GM18517 (cell line): ENCODE measurements around the gene HRAS.
"Not testable (repeated sequence)": the region's sequence is repeated elsewhere in the genome, so short reads cannot be mapped to it uniquely, and the experiment has no call there.

ENCODE experiments used
- ATAC-seq: cut with Tn5 transposase; IDR thresholded peaks from one replicate; pipeline ENCODE4 v1.9.1; 2021; ENCODE audit warnings: mild to moderate bottlenecking, moderate library complexity; ENCODE audit not compliant: unreplicated experiment

The HRAS gene

DNA sequence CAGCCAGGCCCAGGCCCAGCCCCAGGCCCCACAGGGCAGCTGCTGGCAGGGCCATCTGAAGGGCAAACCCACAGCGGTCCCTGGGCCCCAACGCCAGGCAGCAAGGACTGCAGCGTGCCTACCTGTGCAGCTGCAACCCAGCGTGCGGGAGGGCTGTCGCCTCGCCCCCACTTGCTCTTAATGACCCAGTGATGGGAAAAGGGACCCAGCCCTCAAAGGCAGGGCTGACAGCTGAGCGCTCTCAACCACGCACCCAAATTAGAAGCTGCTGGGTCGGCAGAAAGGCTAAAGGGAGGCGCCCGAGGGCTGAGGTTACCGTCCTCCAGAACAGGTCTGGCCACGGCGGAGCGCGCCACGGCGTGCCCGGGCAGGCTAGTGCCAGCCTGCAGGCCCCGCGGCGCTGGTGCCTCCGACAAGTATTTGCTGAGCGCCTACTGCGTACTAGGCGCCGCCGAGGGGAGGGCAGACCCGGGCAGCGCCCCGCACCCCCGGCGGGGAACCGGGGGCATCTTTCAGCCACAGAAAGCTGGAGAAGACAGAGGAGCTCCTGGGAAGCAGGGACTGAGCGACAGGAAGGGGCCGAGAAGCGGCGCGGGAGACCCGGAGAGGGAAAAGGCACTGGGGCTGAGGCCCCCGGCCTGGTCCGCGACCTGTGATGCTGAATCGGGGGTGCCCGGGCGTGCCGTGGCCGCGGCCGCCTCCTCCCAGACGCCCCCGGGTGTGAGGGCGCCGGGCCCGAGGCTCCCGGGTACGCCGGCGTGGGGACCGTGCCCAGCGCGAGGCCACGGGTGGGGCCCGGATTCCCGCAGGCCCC lies 773 bp downstream of the HRAS start:
- ATAC-seq: no peak

DNA sequence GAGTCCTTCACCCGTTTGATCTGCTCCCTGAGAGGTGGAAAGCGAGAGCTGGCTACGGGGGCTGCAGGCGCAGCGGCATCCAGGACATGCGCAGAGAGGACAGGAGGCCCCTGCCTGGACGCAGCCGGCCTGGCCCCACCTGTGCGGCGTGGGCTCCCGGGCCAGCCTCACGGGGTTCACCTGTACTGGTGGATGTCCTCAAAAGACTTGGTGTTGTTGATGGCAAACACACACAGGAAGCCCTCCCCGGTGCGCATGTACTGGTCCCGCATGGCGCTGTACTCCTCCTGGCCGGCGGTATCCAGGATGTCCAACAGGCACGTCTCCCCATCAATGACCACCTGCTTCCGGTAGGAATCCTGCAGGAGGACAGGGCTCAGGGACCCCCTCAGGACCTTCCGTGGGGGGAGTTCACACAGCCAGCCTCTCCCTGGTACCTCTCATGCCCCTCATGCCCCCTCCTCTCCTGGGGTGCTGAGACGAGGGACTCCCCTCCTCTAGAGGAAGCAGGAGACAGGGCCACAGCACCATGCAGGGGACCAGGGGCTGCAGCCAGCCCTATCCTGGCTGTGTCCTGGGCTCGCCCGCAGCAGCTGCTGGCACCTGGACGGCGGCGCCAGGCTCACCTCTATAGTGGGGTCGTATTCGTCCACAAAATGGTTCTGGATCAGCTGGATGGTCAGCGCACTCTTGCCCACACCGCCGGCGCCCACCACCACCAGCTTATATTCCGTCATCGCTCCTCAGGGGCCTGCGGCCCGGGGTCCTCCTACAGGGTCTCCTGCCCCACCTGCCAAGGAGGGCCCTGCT lies 1.6 kb downstream of the HRAS start:
- no peak for ATAC-seq

DNA sequence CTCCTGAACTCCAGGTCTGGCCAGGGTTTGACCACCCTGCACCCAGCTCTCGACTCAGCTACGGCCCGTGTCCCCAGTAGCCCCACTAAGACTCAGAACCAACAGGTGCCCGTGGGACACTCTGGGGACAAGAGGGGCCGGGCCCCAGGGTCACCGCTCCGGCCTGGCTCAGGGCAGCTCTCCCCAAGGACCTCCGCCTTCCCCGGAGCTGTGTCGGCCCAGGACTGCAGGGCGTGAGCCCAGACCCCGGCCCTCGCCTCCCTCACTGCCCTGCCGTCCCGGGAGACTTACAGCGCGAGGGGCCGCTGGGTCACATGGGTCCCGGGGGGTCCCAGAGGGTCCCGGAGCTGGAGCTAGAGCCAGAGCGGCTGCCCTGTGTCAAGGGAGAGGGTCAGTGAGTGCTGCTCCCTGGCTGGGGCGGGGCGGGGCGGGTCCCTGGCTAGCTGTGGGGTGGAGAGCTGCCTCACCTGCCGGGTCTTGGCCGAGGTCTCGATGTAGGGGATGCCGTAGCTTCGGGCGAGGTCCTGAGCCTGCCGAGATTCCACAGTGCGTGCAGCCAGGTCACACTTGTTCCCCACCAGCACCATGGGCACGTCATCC lies 2.3 kb downstream of the HRAS start:
- ATAC-seq: no peak

DNA sequence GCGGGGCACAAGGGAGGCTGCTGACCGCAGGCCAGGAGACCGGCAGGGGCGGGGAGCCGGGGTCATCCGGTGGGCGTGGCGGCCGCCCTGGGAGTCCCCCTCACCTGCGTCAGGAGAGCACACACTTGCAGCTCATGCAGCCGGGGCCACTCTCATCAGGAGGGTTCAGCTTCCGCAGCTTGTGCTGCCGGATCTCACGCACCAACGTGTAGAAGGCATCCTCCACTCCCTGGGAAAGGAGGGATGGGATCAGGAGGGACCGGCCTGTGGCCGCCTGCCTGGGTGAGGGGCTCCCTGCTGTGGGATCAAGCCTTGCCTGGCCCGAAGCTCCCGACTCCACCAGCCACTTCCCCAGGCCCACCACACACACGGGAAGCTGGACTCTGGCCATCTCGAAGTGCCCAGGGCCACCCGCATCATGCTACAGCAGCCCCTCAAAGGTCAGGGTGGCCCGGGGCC lies 2.8 kb downstream of the HRAS start:
- ATAC-seq: no peak

GRCh38 chr11:531919-532526 lies 3.4 kb downstream of the HRAS start:
- ATAC-seq: no peak

DNA sequence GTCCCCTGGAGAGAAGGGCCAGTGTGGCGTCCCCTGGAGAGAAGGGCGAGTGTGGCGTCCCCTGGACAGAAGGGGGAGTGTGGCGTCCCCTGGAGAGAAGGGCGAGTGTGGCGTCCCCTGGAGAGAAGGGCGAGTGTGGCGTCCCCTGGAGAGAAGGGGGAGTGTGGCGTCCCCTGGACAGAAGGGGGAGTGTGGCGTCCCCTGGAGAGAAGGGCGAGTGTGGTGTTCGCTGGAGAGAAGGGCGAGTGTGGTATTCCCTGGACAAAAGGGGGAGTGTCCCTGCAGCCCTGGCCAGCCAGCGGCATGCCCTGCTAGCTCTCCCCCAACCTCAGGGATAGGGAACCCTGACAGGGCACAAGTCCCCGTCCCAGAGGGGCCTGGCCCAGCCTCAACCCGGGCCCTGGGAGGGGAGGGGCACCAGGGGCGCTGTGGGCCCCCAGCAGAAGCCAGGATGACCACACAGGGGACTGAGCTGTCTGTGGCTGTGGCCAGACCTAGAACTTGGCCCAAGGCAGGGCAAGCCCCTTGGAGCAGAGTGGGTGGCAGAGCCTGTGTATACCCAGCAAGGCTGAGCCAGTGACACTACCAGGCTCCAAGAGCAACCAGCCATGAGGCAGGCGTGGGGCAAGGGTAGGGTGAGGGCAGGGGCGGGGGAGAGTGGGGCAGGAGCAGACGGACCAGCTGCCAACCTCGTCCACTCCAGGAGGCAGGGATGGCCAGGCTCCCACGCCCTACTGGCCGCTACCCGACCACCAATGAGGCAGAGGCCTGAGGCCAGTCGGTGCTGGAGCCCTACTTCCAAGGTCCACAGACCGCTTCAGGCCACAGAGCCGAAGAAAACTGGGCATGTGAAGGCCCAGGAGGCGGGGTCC lies 4.2 kb downstream of the HRAS start:
- no peak for ATAC-seq

DNA sequence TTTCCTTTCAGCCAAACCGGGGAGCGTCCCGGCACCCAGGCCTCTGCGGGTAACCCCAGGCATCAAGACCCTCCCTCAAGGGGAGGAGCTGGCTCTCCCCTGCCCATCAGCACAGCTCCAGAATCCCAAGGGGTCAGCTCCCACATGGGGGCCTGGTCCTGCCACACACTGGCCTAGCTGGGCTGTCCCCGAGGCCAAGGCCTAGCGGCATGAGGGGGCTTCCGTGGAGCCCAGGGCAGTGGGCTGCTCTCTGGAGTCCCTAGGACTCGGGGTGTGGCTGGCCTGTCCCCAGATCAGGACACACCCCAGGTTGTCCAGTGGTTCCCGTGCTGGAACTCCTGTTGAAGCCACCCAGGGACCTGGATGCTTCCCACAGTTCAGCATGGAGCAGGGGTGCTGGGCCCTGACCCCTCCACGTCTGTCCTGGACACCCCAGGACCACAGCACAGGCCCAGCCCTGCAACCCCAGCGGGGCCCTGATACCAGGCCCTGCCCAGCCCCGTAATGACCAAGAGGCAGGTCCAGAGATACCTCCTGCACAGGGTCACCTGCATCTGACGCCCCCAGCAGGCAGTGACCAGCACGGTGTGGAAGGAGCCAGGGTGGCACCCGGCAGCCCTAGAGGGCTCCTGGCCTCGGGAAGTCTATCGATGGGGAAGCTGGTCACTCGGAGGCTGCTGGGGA lies 5.5 kb downstream of the HRAS start:
- ATAC-seq: no peak

- ATAC-seq: no peak
These were observed 6.3 kb downstream of the HRAS start for GRCh38 chr11:528815-529727.

DNA sequence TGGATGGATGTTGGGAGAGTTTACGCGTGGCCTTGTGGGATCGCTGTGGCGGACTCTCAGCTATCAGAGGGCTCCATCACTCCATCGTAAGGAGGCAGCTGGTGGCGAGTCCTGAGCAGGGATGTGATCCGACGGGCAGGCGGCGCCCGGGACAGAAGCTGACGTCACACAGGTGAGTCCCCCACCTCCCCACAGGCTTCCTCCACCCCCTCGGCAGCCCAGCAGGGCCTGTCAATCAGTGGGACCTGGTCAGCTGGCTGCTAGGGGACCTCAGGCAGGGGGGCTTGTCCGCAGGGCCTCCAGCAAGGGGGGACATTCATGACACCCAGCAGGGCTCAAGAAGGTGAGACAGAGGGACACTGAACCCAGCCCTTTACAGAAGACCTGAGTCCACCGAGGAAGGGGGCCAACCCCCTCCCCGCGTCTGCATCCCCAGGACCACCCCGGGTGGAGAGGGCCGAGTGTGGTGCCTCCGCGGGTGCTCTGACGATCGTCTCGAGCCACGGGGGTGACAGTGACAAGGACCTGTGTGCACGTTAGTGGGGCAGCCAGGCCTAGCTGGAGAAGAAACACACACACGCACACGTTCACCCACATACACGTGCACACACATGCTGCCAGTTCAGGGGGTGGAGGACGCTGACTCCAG lies 7.1 kb downstream of the HRAS start:
- no peak for ATAC-seq

DNA sequence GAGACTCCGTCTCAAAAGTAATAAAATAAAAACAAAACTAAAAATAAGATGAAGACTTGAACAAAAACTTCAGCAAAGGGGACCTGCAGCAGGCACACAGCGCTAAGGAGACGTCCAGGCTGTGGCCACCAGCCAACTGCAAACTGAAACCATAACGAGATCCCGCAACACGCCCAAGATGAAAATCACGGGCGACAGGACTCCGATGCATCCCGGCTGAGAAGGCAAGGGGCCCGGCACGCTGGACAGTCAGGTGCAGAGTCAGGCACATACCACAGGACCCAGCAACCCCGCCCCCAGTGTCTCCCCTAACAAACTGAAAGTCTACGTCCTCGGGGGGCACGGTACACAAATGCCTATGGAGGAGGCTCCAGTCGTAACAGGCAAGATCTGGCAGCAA lies 9.2 kb downstream of the HRAS start:
- no peak for ATAC-seq

DNA sequence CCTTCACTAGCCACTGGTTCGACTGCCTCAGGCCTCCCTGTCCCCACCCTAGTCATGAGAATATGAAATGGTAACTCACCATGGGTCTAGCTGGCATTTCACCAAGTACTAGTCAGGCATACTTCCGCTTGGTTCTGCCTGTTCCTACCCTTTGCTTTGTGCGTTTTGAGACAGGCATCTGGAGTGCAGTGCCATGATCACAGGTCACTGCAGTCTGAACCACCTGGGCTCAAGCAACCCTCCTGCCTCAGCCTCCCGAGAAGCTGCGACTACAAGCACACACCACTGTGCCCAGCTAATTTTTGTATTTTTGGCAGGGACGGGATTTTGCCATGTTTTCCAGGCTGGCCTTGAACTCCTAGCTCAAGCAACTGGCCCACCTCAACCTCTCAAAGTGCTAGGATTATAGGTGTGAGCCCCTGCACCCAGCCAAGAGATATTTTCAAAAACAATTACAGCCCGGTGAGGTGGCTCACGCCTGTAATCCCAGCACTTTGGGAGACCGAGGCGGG lies 14.1 kb downstream of the HRAS start:
- ATAC-seq: no peak

- ATAC-seq: no peak
These were observed 14.8 kb downstream of the HRAS start for GRCh38 chr11:520428-521176.

DNA sequence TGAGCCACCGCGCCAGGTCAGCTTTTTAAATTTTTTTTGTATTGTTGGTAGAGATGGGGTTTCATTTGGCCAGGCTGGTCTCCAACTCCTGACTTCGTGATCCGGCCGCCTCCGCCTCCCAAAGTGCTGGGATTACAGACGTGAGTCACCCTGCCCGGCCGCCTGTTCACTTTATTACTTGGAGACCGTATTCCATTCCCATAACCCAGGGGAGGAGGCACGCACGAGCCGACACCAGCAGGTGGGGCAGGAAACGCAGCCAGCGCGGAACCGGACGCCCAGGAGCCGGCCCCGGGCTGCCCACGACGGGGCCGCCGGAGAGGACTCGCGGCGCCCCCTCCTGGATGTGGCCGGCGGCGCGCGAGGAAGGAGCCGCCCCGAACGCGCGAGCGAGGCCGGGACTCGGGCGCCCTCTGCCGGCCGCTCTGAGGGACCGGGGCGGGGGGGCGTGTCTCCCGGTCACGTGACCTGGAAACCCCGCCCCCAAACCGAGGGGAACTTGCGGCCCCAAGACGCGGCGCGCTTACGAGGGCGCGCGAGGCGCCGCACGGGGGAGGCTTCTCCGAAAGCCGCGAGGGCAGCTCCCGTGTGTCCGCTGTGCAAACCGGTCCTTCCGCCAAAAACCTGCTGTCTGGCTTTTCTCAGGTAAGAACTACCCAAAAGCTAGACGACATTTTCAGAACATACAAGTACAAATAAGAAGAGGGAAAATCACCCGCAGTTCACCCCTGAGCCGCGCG lies 16.7 kb downstream of the HRAS start:
- no peak for ATAC-seq

- ATAC-seq: not testable (repeated sequence)
These were observed 18.3 kb downstream of the HRAS start for GRCh38 chr11:516918-517685.

- no peak for ATAC-seq
These were observed 19.0 kb downstream of the HRAS start for GRCh38 chr11:516400-516799.

- no peak for ATAC-seq
These were observed 20.2 kb downstream of the HRAS start for GRCh38 chr11:515131-515530.
